Ecto neural progenitor cell (in vitro differentiated cells): Measurements from ENCODE around the gene TXNDC15.

Source experiments
- DNase-seq: peaks from one replicate; pipeline ENCODE4 v3.0.0-alpha.2; 2018; ENCODE audit warnings: low spot score

The TXNDC15 gene

GRCh38 chr5:134920848-134921575 is 46.8 kb downstream of the TXNDC15 start:
- no peak for DNase-seq

- no peak for DNase-seq
Observed at GRCh38 chr5:134932508-134932907, 58.3 kb downstream of the TXNDC15 start.

- no peak for DNase-seq
Observed at GRCh38 chr5:134934202-134934601, 60.0 kb downstream of the TXNDC15 start.

DNA sequence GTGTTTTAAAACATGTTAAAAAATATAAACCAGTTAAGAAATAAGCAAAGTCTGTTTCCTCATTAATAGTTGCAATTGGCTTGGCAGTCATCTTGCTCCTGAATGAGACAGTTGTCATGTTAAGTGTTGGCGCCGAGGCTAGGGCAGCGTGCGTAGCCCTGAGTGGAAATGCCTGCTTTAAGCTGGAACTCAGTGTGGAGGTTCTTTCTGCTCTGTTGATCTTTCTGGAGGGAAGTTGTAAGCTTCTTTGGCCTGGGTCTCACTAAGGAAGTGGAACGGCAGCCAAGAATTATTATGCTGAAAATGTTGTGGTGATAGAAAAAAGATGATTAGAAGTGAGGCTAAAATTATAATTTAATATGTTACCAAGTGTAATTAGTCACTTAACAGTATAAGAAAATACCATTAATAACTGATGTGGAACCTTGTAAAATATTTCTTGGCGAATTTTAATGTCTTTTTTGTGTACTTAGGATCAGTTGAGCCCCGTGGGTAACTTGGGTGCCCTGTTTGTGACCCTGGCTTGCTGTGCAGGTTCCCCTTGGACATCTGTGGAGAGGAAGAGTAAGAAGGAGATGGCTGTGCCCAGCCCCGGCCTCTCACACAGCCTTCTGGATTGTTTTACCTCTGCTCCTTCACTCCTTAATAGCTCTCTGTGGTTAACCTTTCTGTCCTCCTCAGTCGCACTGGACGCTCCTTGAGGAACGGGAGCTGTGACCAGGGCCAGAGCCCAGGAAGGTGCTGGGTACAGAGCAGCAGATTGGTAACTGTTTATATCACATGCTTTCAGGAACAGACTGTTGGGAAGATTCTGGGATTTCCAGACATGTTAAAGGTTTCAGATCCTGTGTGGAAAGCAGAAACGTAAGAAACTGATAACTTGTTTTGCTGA is 61.8 kb downstream of the TXNDC15 start:
- no peak for DNase-seq

DNA sequence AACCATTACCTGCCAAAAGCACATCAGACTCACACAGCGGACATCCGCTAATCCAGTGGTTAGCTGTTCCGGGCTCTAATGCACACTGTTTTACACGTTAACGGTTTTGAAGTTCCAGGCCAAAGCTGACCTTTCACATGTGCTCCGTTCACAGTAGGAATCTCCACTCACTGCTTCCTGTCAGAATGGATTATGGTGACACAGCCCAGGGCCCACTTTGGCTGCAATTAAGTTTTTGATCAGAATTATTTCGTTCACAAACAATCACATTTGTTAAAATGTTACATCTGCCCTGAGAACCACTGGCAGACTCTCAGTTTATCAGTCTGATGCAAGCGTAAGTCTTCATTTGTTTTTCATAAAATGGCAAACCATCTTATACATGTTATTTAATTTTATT is 63.4 kb downstream of the TXNDC15 start:
- DNase-seq: no peak

DNA sequence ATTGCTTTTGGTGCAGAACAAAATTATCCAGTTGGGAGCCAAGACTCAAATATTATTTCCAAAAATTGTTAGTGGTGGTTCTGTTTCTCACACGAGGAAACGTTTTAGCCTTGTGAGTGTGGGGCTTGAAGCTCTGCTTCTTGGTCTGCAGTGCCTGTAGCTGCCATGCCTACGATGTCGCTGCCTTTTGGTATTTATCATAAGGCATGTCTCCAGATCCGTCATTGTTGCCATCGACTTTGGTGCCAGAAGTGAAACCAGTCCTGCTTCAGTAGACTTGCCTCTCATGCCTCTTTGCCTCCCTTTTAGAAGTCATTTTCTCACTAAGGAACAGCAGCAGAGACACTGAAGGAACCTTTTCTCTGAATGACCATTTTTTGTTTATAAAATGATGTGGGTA is 63.9 kb downstream of the TXNDC15 start:
- DNase-seq: no peak

DNA sequence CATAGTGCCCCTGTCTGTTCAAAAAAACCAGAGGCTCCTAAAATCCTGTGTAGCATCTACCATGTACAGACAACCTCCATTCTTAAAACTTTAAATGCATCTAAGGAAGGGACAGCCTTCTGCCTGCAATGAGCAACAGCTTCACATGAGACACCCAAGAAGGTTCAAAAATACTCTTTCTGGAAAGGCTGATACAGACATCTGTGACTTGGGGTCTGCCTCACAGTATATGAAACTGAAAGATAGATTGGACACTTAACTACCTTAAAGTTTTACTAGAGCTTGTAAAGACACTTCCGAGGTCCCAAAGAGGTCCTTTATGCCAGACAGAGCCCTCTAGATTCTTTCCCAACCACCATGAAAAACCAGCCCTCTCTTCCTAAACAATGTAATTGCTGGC is 65.3 kb downstream of the TXNDC15 start:
- no peak for DNase-seq

DNA sequence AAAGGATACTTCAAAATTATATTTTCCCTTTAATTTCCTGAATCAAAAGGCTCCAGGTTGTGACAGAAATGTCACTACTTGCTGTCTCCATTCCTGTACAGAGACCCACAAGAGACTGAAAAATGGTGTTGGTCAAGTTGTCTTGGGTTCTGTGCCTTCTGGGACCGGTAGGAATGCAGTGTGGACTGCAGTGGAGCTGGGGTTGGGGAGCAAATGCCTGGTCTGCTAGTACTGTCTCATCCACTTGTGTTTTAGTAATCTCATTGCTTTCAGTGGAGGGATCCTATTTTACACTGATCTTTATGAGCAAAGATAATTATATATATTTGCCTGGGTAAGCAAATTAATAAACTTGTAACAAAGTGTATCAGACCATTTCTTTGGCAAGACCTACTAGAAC is 69.4 kb downstream of the TXNDC15 start:
- no peak for DNase-seq

- DNase-seq: no peak
Observed at GRCh38 chr5:134944630-134945029, 70.5 kb downstream of the TXNDC15 start.

DNA sequence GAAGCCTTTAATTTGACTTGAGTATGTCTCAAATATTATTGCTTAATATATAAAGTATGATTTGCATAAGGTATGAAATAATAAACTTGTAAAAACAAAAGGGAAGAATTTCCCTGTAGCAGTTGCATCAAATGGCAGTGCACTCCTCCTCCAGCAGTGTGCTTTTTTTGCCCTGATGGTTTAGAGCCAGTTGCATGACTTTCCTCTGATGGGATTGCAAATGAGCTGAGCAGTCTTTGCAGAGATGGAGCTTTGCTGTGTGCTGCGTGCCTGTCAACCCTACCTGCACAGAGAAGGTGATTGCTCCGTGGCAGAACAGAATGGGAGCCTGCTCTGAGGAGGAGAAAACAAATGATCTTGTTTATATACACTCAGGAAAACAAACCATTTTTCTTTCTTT is 70.9 kb downstream of the TXNDC15 start:
- DNase-seq: no peak

DNA sequence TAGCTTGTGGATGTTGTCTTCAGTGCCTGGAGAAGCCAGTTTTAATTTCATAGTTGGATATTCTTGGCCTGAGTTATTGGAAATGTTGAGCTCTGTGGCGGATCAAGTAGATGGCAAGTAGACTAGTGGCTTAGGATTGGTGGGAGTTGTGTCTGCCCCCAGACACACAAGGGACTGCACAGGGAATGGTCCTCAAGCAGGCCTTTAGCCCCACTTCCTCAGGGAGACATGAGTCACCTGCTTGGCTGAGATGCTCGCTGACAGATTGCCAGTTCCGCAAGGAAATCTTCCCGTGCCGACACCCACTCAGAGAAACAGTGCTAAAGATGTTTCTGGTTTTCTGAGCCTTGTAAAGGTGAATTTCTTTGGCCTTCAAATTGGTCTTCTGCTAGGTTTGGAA is 74.7 kb downstream of the TXNDC15 start:
- no peak for DNase-seq

DNA sequence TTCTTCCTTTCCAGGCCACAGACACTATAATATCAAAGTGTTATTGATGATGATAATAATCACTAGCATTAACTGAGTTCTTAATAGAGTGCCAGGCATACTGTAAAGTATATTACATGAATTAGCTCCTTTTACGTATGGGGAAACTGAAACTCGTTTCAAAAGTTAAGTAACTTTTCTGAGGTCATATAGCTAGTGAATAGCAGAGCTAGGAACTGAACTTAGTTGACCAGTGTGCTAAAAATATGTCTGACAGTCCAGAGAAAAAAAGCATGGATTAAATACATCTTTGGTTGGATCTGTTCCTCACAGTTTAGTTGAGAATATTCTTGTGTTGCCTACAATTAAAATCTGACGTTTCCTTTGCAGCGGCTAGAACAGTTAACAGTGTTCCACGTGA is 75.1 kb downstream of the TXNDC15 start:
- no peak for DNase-seq
